Measurements from ENCODE around the gene FAM47E. TPM values are rescaled to one million over a fixed set of nuclear protein-coding genes. Genes with fewer than 3 reads are reported as not detected.

Gene FAM47E
- polyA plus RNA-seq, 1 donor from 2014 or later = 3.7 TPM

DNA sequence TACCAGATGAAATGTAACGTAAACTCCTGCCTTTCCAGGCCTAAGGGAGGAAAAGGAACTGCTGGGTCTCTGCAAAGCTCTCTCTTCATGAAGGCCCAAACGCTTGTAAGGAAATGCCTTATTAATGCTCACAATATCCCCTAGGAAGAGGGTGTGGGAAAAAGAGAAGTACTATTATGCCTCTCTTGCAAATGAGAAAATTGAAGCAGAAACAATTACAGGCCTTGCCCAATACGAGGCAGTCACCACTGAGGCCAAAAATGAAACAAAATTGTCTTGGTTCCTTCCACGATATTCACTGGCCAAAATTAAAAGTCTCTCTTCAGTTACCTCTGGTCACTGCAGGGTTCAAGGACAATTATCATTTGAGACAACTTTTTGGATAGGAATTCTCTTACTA is 41.1 kb upstream of the FAM47E start:
- Histone ChIP-seq H3K9me3 (ENCODE audit: low read length) (no peaks in the 10 kb centered on the region), H3K4me3 (ENCODE audit: low read length) (peak overlapping the region; percentile 92), H4K20me1 (ENCODE audit: insufficient read depth) (peaks cover 4% of the 10 kb centered on the region), H3K9me2 (ENCODE audit: insufficient read depth, low read length) (no peaks in the 10 kb centered on the region), H3K79me2 (replicated peaks; ENCODE audit: insufficient read depth, low read length) (peaks cover 74% of the 10 kb centered on the region), H3F3A (ENCODE audit: insufficient read depth, low read length, poor library complexity, severe bottlenecking) (no peaks in the 10 kb centered on the region), H3K27me3 (ENCODE audit: insufficient read depth, low read depth, low read length) (no peaks in the 10 kb centered on the region), H3K4me2 (ENCODE audit: low read length) (peak overlapping the region; percentile 92), H3K36me3 (ENCODE audit: insufficient read depth, low read length) (peaks cover 13% of the 10 kb centered on the region), H3K27ac (ENCODE audit: low read length) (no peak overlapping the region), H3K9ac (ENCODE audit: low read length) (no peak overlapping the region), H2AFZ (ENCODE audit: low read depth, low read length) (no peak overlapping the region)
- TF ChIP-seq RAD21 (conservative IDR thresholded peaks at IDR 0.05) = no peak
- no peak for TF ChIP-seq EP300 (conservative IDR thresholded peaks at IDR 0.05; ENCODE audit: poor library complexity, severe bottlenecking)
- no peak for TF ChIP-seq MXI1 (conservative IDR thresholded peaks at IDR 0.05; ENCODE audit: poor library complexity, severe bottlenecking)
- TF ChIP-seq, protein P1, sequence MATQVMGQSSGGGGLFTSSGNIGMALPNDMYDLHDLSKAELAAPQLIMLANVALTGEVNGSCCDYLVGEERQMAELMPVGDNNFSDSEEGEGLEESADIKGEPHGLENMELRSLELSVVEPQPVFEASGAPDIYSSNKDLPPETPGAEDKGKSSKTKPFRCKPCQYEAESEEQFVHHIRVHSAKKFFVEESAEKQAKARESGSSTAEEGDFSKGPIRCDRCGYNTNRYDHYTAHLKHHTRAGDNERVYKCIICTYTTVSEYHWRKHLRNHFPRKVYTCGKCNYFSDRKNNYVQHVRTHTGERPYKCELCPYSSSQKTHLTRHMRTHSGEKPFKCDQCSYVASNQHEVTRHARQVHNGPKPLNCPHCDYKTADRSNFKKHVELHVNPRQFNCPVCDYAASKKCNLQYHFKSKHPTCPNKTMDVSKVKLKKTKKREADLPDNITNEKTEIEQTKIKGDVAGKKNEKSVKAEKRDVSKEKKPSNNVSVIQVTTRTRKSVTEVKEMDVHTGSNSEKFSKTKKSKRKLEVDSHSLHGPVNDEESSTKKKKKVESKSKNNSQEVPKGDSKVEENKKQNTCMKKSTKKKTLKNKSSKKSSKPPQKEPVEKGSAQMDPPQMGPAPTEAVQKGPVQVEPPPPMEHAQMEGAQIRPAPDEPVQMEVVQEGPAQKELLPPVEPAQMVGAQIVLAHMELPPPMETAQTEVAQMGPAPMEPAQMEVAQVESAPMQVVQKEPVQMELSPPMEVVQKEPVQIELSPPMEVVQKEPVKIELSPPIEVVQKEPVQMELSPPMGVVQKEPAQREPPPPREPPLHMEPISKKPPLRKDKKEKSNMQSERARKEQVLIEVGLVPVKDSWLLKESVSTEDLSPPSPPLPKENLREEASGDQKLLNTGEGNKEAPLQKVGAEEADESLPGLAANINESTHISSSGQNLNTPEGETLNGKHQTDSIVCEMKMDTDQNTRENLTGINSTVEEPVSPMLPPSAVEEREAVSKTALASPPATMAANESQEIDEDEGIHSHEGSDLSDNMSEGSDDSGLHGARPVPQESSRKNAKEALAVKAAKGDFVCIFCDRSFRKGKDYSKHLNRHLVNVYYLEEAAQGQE (IDR thresholded peaks at IDR 0.05; ENCODE audit: borderline replicate concordance) = no peak
- TF ChIP-seq TAF1 (IDR thresholded peaks at IDR 0.05; ENCODE audit: low read depth) = no peak
- TF ChIP-seq CTCF (IDR thresholded peaks at IDR 0.05; ENCODE audit: poor library complexity, severe bottlenecking) = no peak

DNA sequence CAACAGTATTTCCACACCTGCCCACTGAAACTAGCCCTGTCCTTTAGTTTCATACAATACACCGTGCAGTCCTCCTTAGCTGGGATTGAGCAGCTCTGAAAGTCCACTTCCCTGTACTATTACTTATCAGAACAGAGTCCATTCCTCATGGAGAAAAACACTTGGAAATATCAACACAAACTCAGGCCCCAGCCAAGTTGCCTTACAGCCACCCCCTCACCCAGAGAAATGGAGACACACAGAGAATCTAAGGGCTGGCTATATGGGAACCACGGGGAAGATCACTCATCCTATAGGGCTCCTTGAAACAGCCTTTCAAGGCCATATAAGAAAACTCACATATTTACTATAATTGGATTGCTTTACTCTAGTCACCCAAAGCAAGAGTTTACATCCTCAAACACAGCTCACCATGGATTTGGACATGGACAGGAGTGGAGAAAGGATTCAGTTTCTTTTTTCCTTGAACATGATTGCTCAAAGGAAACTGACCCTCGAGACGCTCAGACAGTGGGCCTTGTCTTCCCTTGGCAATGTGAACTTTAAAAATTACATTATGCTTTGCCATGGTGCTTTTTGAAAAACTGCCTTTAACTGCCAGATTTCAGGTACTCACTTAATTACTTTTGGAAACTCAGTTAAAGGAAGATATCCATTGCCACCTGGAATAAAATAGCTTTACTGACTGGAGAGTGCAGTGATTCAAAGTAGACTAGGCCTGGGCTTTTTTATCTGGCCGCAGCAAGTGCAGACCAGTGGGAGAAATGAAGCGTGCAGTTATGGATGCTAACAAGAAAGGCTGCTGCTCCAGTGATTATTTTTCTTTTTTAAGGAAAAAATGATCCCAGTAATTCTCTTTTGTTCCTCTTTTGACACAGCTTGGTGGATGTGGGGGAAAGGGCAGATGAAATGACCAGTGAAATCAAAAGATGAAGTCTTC is 39.5 kb upstream of the FAM47E start:
- H3K27me3 ChIP-seq (ENCODE audit: insufficient read depth, low read depth, low read length) = no peaks in the 10 kb centered on the region
- peak overlapping the region; percentile 92 for H3K4me3 ChIP-seq (ENCODE audit: low read length)
- peaks cover 58% of the 10 kb centered on the region for H3K79me2 ChIP-seq (replicated peaks; ENCODE audit: insufficient read depth, low read length)

More for the DNA sequence above, 39.5 kb upstream of the FAM47E start:
- TF ChIP-seq EP300 (conservative IDR thresholded peaks at IDR 0.05; ENCODE audit: poor library complexity, severe bottlenecking) (no peak), RAD21 (conservative IDR thresholded peaks at IDR 0.05) (no peak), POLR2AphosphoS5 (IDR thresholded peaks at IDR 0.05) (no peak), MXI1 (conservative IDR thresholded peaks at IDR 0.05; ENCODE audit: poor library complexity, severe bottlenecking) (no peak), TAF1 (IDR thresholded peaks at IDR 0.05; ENCODE audit: low read depth) (no peak), CTCF (IDR thresholded peaks at IDR 0.05; ENCODE audit: poor library complexity, severe bottlenecking) (no peak), SMC3 (conservative IDR thresholded peaks at IDR 0.05; ENCODE audit: poor library complexity) (no peak), EZH2 (IDR thresholded peaks at IDR 0.05; ENCODE audit: borderline replicate concordance, insufficient read depth, low read length, poor library complexity, severe bottlenecking) (no peak)
- TF ChIP-seq, protein P1 (IDR thresholded peaks at IDR 0.05; ENCODE audit: borderline replicate concordance) = no peak
- H3K9me3 ChIP-seq (ENCODE audit: low read length) = no peaks in the 10 kb centered on the region
- no peak overlapping the region for H2AFZ ChIP-seq (ENCODE audit: low read depth, low read length)
- no peaks in the 10 kb centered on the region for H3K9me2 ChIP-seq (ENCODE audit: insufficient read depth, low read length)
- H3K4me2 ChIP-seq (ENCODE audit: low read length) = peak overlapping the region; percentile 92
- no peaks in the 10 kb centered on the region for H4K20me1 ChIP-seq (ENCODE audit: insufficient read depth)
- H3K36me3 ChIP-seq (ENCODE audit: insufficient read depth, low read length) = peaks cover 13% of the 10 kb centered on the region
- H3K27ac ChIP-seq (ENCODE audit: low read length) = peak overlapping the region; percentile 92
- peak overlapping the region; percentile 92 for H3K9ac ChIP-seq (ENCODE audit: low read length)
- H3F3A ChIP-seq (ENCODE audit: insufficient read depth, low read length, poor library complexity, severe bottlenecking) = no peaks in the 10 kb centered on the region

All from neural cell (in vitro differentiated cells).